Endothelial cell of umbilical vein (primary cell): ENCODE measurements around the gene MED7.

Source experiments
- EZH2 ChIP-seq: IDR thresholded peaks from 2 replicates; pipeline ENCODE4 v1.6.1; 2012; ENCODE audit warnings: borderline replicate concordance, low read depth, mild to moderate bottlenecking, moderate library complexity, low read length, inconsistent platforms; ENCODE audit not compliant: severe bottlenecking
- FOS ChIP-seq: IDR thresholded peaks from 2 replicates; pipeline ENCODE4 v1.6.1; 2011; ENCODE audit warnings: mild to moderate bottlenecking, low read length, moderate library complexity, borderline replicate concordance; ENCODE audit not compliant: insufficient read depth
- GATA2 ChIP-seq: IDR thresholded peaks from 2 replicates; pipeline ENCODE4 v1.7.0; 2011; ENCODE audit warnings: low read depth, mild to moderate bottlenecking, moderate library complexity, mixed read lengths, low read length; ENCODE audit not compliant: insufficient read length, insufficient read depth
- JUN ChIP-seq: IDR thresholded peaks from 2 replicates; pipeline ENCODE4 v1.6.1; 2011; ENCODE audit warnings: borderline replicate concordance, low read depth; ENCODE audit not compliant: insufficient read length, insufficient read depth
- MYC ChIP-seq: IDR thresholded peaks from one replicate; pipeline ENCODE4 v1.6.1; 2011; ENCODE audit warnings: mild to moderate bottlenecking, low read depth, low read length
- POLR2A ChIP-seq: IDR thresholded peaks from 2 replicates; pipeline ENCODE4 v1.6.1; 2012; ENCODE audit warnings: low read depth, mild to moderate bottlenecking, control low read depth, low read length
- POLR2AphosphoS5 ChIP-seq: IDR thresholded peaks from 2 replicates; pipeline ENCODE4 v1.6.1; 2012; ENCODE audit warnings: low read depth, mild to moderate bottlenecking, control low read depth, low read length, moderate library complexity; ENCODE audit not compliant: insufficient read depth
- TF ChIP-seq, protein P1 (sequence below), 2 donors: IDR thresholded peaks; 1 replicate in 1 of 2; 2 replicates in 1 of 2; pipeline ENCODE4 v1.5.1; 2011; ENCODE audit warnings: low read length in 2 of 2, mild to moderate bottlenecking in 2 of 2, moderate library complexity in 2 of 2, control low read depth in 1 of 2, inconsistent platforms in 1 of 2, low read depth in 1 of 2; ENCODE audit not compliant: insufficient read depth in 1 of 2; ENCODE audit errors: extremely low read depth in 1 of 2
- TF ChIP-seq, protein P2 (sequence below): IDR thresholded peaks from 2 replicates; pipeline ENCODE4 v1.6.1; 2011; ENCODE audit not compliant: insufficient read depth, insufficient read length

DNA sequence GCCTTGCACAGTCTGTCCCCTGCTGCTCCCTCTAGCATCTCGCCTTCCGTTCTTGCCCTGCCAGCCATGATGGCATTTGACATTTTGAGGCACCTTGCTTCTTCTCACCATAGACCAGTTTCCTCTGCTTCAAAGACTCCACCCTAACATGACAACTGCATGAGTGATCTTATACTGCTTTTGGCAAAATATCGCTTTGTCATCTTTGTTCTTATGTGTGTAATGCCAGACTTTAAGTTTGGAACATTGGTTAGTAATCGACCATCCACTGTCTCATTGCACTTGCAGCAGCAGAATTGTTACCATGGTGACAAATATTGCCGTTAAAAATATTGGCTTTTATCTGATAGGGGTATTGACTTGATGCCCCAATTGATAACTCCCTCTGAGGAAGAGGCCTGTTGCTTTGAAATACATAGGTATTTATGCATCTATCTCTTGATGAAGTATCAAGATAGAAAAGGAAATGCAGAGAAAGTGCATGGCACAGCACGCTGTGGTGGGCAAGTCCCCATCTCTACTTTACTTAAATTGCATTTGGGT is 16.6 kb upstream of the MED7 start:
- TF ChIP-seq, protein P1, sequence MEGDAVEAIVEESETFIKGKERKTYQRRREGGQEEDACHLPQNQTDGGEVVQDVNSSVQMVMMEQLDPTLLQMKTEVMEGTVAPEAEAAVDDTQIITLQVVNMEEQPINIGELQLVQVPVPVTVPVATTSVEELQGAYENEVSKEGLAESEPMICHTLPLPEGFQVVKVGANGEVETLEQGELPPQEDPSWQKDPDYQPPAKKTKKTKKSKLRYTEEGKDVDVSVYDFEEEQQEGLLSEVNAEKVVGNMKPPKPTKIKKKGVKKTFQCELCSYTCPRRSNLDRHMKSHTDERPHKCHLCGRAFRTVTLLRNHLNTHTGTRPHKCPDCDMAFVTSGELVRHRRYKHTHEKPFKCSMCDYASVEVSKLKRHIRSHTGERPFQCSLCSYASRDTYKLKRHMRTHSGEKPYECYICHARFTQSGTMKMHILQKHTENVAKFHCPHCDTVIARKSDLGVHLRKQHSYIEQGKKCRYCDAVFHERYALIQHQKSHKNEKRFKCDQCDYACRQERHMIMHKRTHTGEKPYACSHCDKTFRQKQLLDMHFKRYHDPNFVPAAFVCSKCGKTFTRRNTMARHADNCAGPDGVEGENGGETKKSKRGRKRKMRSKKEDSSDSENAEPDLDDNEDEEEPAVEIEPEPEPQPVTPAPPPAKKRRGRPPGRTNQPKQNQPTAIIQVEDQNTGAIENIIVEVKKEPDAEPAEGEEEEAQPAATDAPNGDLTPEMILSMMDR (IDR thresholded peaks at IDR 0.05; ENCODE audit: extremely low read depth in 1 of 2, insufficient read depth in 1 of 2, low read depth in 1 of 2, low read length in 2 of 2): no peak
- TF ChIP-seq POLR2AphosphoS5: no peak
- TF ChIP-seq, protein P2, sequence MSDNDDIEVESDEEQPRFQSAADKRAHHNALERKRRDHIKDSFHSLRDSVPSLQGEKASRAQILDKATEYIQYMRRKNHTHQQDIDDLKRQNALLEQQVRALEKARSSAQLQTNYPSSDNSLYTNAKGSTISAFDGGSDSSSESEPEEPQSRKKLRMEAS: no peak
- no peak for TF ChIP-seq EZH2
- TF ChIP-seq POLR2A: no peak
- no peak for TF ChIP-seq GATA2
- TF ChIP-seq MYC: no peak
- no peak for TF ChIP-seq JUN
- TF ChIP-seq FOS: no peak
